NCI-H187 treated with DMSO at 0.1 percent for 48 hours (cell line): Measurements from ENCODE around the gene CCDC187.

Experiments used
- DNase-seq: peaks from one replicate; lab custom pipeline; 2025; lab: John Stamatoyannopoulos, UW

Gene CCDC187

DNA sequence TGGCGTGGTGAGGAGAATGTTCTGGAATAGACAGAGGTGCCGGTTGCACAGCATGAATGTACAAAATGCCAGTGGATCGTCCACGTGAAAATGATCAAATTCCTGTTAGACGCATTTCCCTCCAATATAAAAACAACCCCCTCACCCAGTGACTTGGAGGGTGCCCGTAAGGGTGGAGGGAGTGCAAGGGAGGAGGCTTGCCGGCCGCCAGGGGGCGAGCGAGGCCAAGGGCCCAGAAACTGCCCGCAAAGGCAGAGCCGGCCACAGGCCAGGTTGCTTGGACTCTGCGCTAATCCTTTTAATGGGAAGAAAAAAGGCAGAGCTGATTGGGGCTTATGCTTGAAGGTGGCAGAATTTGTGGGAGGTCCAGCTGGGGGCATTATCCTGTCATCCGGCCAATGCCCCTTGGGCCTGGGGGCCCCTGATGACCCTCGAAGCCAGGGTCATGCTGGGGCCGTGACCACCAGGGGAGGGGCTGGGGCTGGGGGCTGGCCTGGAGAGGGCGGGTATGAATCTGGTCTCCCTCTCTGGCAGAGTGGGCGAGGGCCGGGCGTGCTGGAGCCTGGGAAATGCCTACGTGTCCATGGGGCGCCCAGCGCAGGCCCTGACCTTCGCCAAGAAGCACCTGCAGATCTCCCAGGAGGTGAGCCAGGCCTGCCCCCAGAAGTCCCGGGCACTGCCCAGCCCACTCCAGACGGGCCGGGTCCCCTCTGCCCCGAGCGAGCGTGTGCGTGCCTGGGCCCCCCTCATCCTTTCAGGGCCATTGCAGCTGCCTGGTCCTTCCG, 35.5 kb upstream of the CCDC187 start:
- no peak for DNase-seq

DNA sequence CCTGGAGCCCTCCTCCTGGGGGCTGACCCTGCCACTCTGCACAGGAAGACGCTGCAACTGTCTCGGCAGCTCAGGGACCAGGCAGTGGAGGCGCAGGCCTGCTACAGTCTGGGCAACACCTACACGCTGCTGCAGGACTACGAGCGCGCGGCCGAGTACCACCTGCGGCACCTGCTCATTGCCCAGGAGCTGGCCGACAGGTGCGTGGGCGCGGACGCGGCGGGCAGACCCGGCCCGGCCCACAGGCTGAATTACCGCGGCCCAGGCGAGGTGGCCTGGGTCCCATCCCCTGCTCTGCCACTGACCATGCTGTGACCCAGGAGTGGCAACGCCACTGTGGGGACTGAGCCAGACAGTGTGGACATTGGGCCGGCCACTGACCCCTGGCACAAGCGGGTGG, 34.6 kb upstream of the CCDC187 start:
- no peak for DNase-seq

DNA sequence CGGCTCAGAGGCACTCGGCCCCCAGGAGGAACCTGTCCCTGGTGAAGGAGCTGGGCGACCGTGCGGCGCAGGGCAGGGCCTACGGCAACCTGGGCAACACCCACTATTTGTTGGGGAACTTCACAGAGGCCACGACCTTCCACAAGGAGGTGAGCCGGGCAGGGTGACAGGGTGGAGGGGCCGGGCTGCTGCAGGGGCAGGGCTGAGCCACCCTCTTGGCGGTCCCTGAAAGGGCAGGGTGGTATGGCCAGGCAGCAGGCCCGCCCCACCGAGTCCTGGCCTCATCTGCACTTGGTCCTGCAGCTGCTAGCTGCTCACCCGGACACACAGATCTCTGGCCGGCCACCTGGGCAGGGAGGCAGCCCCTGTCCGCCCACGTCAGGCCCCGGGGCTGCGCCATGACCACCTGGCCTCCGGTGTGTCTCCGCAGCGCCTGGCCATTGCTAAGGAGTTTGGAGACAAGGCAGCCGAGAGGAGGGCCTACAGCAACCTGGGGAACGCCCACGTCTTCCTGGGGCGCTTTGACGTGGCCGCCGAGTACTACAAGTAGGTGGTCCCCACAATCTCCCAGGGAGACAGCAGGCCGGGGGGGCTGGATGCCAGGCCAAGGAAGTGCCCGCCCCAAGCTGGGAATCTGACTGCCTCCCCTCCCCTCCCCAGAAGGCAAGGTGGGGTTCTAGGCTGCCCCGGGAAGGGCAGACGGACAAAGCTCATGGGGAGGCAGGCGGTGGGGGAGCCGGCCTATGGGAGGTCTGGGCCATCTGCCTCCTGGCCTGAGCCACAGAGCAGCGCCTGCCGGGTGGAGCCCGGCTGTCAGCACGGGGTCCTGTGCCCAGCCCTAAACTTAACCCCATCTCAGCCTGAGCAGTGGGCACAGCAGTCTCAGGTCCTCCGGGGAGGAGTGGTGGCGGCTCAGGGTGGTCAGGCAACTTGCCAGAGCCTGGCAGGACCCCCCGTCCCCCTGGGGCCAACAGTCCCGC, 33.8 kb upstream of the CCDC187 start:
- no peak for DNase-seq

DNA sequence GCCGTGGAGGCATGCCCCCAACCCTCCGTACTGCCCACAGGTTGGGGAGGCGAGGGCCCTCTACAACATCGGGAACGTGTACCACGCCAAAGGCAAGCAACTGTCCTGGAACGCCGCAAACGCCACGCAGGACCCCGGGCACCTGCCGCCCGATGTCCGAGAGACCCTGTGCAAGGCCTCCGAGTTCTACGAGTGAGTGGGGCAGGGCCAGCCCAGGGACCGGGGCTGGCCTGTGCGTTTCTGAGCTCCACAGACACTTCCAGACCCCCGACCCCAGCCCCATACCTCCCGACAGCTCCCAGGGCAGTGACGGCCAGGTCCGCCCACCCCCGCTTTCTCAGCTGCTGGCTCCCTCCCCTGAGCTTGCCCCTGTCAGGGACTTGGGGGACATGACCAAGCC, 33.0 kb upstream of the CCDC187 start:
- no peak for DNase-seq

DNA sequence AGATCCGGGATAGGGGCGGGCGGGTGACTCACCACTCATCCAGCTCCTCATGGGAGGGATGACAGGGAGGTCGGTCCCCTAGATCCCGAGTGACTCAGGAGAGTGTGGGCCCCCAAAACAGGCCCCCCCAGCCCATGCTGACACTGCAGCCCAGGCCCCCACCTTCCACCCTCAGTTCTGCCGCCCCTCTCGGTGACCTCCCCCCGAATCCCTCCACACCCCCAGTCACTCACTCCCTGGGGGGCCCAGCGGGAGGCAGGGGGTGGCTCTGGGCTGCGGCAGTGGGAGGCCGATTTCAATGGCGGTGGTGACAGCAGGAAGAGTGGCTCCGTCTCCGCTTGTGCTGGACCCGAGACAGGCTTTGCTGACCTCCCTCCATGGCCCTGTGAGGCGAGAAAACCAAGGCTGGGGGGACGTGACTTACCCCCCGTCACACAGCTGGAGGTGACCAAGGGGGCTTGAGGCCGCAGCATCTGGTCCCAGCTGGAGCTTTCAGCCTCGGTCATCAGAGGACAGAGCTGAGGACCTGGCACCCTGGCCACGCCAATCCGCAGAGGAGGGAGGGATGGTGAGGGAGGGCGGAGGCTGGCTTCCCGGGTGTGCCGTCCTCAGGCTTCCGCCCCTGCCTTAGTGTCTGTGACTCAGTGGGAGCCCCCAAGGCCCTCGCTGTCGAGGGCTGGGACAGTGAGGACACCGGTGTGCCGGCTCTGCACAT, 32.4 kb upstream of the CCDC187 start:
- DNase-seq = no peak

DNA sequence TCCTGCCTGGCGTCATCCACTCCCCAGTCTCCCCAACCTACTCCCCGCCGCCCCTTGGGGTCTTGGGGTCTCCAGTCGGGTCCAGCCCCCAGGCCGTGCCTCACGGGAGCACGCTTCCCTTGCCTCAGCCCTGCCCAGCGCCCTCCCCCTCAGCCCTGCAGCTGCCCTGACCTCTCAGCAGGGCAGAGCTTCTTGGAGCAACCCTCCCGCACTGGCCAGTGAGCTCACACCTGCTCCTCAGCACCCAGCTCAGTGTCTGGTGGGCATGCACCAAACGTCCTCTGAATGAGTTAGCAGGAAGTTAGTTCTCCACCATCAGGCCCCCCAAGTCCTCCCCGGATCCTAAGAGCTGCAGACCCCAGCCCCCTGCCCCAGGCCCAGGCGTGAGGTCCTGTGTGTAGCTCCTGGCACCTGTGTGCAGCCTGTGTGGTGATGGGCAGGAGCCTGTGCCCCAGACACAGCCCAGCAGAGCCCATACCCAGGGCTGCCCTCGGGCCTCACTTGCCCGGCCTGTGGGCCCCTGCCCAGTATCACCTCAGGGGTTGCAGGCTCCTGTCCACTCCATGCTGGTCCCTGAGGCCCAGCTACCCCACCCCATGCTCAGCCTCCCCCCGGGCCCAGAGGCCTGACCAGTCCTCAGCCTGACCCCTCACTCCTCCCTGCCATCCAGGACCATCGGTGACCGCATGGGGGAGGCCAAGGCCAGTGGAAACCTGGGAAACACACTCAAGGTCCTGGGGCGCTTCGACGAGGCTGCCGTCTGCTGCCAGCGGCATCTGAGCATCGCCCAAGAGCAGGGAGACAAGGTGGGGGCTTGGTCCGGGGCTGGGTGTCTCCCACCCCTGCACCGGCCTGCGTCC, 31.6 kb upstream of the CCDC187 start:
- DNase-seq = no peak

DNA sequence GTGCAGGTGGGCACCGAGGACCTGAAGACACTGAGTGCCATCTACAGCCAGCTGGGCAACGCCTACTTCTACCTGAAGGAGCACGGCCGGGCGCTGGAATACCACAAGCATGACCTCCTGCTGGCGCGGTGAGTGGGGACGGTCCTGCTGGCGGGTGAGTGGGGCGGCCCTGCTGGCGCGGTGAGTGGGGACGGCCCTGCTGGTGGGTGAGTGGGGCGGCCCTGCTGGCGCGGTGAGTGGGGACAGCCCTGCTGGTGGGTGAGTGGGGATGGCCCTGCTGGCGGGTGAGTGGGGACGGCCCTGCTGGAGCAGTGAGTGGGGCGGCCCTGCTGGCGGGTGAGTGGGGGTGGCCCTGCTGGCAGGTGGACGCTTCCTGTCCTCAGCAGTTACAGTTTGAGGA, 30.6 kb upstream of the CCDC187 start:
- no peak for DNase-seq

DNA sequence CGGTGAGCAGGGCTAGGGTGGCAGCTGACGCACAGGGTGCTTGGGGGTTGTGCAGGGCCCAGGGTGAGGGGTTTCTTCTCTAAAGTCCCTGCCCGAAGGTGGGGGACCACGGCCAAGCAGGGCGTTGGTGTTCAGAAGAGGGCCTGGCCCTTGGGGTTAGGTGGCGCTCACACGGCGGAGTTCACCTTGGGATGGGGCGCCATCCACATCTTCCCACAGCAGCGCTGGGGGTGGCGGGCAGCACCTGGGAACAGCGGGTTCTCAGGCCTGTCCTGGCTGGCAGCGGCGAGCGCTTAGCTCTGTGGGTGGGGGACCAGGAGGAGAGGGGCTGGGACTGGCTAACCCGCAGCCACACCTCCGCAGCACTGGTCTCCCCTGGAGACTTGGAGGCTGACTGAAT, 29.6 kb upstream of the CCDC187 start:
- DNase-seq = no peak

DNA sequence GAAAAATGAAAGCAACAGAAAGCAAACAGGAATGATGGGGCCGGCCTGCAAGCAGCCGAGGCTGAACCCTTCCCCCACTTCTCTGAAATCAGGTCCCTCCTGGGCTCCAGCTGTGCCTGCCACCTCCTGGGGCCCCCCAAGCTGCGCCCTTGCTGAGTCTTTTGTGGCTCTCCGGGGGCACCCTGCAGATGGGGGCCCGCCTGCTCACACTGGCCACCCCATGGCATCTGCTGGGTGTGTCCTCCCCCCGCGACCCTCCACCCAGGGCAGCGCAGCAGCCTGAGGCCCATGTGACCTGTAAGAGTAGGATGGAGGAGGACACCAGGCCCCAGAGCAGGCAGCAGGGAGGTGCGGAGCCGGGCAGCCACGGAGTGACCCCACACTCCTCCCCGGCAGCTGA, 29.2 kb upstream of the CCDC187 start:
- no peak for DNase-seq

DNA sequence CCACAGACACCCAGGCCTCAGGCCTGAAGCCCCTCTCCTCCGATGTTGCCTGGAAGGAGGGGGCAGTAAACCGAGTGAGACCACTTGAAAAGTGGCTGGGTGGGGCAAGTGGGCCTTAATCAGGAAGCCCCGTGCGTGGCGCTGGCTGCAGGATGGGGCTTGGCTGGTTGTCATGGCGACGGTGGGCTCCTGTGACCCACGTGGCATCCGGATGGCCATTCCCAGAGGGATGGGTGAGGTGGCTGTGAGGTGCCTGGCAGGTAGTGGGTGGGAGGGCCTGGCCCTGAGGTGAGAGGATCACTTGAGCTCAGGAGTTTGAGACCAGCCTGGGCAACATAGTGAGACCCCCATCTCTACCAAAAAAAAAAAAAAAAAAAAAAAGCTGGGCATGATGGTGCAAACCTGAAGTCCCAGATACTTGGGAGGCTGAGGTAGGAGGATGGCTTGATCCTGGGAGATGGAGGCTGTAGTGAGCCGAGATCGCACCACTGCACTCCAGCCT, 28.6 kb upstream of the CCDC187 start:
- DNase-seq = no peak

DNA sequence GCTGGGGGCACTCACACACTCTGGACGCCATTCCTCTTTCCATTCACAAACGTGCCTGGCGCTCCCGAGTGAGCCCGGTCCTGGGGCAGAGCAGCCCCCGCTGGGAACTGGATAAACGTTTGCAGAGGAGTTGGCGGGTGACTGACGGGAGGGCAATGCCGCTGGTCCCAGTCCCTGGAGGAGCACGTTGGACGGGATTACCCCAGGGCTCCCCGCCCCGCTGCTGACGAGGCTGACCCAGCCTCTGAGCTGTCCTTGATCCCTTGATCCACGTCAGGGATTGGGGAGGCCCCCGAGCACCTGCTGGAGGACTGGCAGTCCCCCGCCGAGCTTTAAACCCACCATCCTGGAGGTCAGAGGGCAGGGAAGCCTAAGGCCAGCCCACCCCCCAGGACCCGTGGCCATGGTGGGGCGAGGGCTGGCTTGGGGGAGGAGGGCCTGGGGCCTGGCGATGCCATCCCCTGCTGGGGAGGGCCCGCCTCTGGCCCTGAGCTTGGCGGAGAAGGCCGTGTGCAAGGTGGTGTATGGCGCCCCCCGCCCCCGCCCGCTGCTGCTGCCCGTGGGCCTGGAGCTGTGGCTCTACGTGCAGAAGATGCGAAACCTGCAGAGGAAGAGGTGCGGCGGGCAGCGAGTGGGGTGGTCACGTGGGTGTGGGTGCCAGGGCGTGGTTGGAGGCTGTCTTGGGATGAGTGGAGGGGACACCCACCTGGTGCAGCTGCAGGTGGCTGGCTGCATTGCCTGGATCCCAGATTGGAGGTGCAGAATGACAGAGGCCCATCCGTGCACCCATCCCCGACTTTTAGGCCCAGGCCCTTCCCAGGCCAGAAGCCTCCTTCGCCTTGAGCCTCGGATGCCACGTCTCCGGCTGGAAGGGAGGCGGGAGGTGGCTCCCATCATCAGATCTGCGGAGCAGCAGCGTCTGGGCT, 27.9 kb upstream of the CCDC187 start:
- DNase-seq = no peak

DNA sequence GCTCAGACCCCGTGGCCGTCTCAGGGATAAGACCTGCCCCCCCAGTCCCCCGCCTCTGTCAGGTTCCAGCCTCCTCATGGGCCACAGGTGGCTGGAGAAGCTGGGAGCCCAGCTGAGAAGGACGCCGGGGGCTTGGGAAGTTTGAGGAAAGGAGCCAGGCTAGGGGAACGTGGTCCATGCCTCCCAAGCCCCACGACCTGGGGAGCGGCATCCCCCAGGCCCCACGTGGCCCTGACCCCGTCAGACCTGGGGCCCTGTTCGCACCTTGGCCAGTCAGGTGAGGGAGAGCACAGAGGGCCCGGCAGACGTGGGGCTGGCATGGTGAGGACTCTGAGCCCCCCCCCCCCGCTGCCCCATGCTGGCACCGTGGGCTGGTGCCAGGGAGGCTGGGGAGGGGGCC, 27.1 kb upstream of the CCDC187 start:
- DNase-seq = no peak

DNA sequence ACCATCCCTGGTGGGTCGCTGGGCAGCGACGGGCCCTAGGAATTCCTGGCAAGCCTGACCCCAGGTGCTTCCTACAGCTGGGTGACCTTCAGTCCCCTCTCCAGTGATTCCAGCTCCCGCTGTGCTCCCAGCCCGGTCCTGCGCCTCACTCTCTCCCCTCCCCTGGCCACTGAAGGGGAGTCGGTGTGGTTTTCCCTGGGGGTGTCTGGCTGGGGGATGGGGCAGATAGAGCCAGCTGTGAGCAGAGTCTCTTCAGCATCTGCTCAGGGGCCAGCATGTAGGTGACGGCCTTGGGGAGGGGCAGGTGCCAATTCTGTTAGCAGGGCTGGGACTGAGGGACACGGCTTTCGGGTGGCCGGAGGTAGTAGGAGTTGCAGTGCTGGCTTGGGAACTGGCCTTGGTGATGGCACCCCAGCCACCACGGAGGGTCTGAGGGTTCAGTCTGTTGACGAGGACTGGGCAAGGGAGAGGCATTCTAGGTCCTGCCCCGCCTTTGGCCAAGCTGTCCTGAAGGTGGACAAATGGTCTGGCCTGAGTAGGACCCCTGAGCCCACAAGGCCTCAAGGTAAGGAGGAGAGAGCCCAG, 26.6 kb upstream of the CCDC187 start:
- no peak for DNase-seq

DNA sequence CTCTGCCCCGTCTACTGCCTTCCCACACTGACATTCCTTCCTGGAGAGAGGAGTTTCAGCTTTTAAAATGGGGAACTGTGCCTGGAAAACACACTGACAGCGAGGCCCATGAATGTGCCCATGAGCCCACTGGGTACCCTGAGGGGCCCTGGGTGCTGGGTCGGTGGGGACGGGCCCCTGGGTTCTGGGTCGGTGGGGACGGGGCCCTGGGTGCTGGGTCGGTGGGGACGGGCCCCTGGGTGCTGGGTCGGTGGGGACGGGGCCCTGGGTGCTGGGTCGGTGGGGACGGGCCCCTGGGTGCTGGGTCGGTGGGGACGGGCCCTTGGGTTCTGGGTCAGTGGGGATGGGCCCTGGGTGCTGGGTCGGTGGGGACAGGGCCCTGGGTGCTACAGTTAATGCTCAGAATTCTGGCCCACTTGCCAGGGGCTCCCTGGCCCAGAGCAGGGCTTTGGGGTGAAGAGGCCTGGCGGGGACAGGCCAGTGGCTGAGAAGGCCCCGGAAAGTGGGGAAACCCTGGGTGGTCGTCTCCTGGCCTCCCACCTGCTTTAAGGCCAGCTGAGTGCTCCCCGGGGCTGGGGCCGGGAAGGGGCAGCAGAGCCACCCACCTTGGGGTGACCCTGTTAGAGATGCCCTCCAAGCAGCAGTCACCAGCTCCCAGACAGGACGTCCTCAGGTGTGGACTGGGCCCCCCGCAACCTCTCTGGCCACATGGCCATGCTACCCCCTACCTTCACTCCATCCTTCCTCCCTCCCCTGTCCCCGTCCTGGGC, 25.9 kb upstream of the CCDC187 start:
- DNase-seq = no peak

DNA sequence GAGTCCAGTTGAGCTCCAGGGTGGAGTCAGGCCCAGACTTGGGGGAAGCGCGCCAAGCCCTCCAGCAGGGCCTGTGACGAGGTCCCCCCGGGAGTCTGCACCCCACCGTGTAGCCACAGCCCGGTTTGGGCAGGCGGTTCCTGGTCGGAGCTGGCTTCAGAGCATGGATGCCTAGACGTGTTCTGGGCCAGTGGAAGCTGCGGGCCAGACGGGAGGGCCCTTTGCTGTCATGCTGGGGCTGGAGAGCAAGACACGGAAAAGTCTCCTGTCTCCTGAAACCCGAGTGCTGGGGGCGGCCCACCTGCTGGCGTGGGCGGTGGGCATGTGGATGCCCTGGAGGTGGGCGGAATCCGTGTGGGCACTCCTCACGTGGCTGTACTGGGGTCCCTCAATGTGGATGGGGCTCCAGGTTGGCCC, 25.3 kb upstream of the CCDC187 start:
- no peak for DNase-seq

DNA sequence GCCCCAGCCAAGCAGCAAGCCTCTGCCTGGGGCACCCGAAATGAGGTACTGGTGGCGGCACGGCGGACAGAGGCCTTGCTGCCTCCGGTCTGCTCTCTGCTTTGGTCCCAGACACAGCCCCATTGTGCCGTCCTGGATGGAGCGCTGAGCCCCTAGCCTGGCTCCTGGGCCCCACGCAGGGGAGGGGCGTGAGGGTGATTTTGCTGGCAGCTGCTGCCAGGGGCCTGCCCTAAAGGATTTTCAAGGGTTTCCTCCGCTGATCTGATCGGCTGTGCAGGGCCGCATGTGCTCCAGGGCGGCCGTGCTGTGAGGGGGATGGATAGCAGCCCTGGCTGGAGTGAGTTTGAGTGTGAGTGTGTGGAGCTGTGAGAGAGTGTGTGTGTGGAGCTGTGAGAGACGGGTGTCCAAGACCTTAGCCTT, 24.7 kb upstream of the CCDC187 start:
- no peak for DNase-seq

DNA sequence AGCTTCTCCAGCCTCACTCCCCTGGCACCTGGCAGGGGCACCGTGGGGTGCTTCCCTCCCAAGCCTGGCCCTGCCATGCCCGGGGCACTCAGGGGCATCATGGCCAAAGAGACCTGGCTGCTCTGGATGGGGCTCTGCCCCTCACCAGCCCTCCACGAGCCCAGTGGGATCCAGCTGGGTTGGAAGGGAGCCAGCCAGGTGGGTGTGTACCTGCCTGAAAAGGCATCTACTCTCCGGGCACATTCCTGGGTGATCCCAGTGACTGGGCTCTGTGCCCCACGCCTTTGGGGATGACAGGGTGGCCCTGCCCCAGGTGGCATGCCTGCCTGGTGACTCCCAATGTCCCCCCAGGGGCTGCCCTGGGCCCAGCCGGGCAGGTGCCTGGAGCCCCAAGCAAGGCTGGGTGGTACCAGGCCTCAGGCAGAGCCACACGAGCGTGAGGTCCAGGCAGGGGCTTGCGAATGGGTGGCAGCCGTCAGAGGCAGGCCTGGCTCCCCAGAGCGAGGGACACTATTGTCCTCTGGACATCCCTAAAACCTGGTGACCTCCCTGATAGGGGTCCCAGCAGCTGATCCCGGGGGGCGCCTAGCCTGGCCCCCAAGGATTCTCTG, 24.2 kb upstream of the CCDC187 start:
- no peak for DNase-seq

DNA sequence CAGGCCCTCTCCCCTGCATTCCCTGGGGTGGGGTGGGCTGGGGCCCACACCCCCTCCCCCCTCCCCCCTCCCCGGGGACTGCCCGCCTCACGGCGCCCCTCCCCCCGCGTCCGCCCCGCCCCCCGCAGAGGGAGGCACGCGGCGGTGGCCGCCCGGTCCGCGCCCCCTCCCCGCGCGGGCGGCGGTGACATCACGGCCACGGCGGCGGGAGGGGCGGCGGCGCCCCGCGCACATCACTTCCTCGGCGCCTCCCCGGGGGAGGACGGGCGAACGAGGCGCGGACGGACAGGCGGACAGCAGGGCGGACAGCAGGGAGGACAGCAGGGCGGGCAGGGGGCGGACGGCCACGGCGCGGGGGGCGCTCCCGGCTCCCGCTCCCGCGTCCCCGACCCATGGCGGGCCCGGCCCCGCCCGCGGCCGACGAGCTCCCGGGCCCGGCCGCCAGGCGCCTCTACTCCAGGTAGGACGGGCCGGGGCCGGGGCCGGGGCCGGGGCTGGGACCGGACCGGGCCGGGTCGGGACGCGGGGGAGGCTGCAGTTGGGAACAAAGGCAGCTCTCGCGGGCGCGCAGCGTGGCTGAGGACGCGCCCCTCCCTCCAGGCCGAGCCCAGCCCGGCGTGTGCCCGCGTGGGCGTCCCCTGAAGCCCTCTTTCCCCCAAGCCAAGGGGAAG, 23.5 kb upstream of the CCDC187 start, which contains the start of gene GPSM1:
Gene GPSM1, plus strand, starts transcription at position 236 of the 671 bp plus-strand sequence. Its CDS starts 157 bp downstream, at position 393.
- no peak for DNase-seq
